DMS 273 (cell line): ENCODE results near the gene POM121L2.

ENCODE experiments used
- DNase-seq: peaks from one replicate; lab custom pipeline; 2025; ENCODE audit not compliant: unreplicated experiment; lab: John Stamatoyannopoulos, UW

The POM121L2 gene

GRCh38 chr6:27260836-27261375 lies 51.2 kb downstream of the POM121L2 start:
- DNase-seq = no peak

- no peak for DNase-seq
Measured at GRCh38 chr6:27260369-27260768, 51.7 kb downstream of the POM121L2 start.
